Ishikawa (cell line): ENCODE measurements around the gene CIZ1.

ENCODE experiments used
- CREB1 ChIP-seq: IDR thresholded peaks from 2 replicates; pipeline ENCODE4 v1.6.1; 2012; ENCODE audit warnings: low read depth
- EP300 ChIP-seq: IDR thresholded peaks from 2 replicates; pipeline ENCODE4 v1.6.1; 2012; ENCODE audit warnings: borderline replicate concordance
- FOXM1 ChIP-seq: IDR thresholded peaks from 2 replicates; pipeline ENCODE4 v1.6.1; 2012; ENCODE audit warnings: low read depth, borderline replicate concordance
- MAX ChIP-seq: IDR thresholded peaks from 2 replicates; pipeline ENCODE4 v1.6.1; 2012
- NFIC ChIP-seq: IDR thresholded peaks from 2 replicates; pipeline ENCODE4 v1.6.1; 2012
- RAD21 ChIP-seq: IDR thresholded peaks from 2 replicates; pipeline ENCODE4 v1.6.1; 2012; ENCODE audit warnings: low read depth
- REST ChIP-seq: IDR thresholded peaks from 2 replicates; pipeline ENCODE4 v1.6.1; 2012; ENCODE audit warnings: low read depth, mild to moderate bottlenecking
- TAF1 ChIP-seq: IDR thresholded peaks from 2 replicates; pipeline ENCODE4 v1.6.1; 2012; ENCODE audit warnings: low read depth, mild to moderate bottlenecking
- TCF12 ChIP-seq: IDR thresholded peaks from 2 replicates; pipeline ENCODE4 v1.6.1; 2012; ENCODE audit warnings: low read depth
- USF1 ChIP-seq: IDR thresholded peaks from 2 replicates; pipeline ENCODE4 v1.6.1; 2012
- YY1 ChIP-seq: IDR thresholded peaks from 2 replicates; pipeline ENCODE4 v1.6.1; 2012; ENCODE audit warnings: low read depth
- ZBTB7A ChIP-seq: IDR thresholded peaks from 2 replicates; pipeline ENCODE4 v1.6.1; 2012; ENCODE audit warnings: low read depth

GRCh38 chr9:128142061-128142460 lies 49.3 kb downstream of the CIZ1 start:
- TF ChIP-seq REST, result no peak
- TF ChIP-seq USF1, result no peak
- TF ChIP-seq TAF1, result no peak
- TF ChIP-seq NFIC, result no peak
- no peak for TF ChIP-seq MAX
- TF ChIP-seq CREB1, result no peak
- no peak for TF ChIP-seq RAD21
- no peak for TF ChIP-seq TCF12
- TF ChIP-seq EP300, result no peak
- no peak for TF ChIP-seq ZBTB7A
- no peak for TF ChIP-seq YY1
- no peak for TF ChIP-seq FOXM1
